Measurements from ENCODE around the gene UNC13A. TPM values are rescaled to one million over a fixed set of nuclear protein-coding genes. Genes with fewer than 3 reads are reported as not detected.

UNC13A gene
- total RNA-seq, 1 experiment from 2014 or later: 41.1 TPM

DNA sequence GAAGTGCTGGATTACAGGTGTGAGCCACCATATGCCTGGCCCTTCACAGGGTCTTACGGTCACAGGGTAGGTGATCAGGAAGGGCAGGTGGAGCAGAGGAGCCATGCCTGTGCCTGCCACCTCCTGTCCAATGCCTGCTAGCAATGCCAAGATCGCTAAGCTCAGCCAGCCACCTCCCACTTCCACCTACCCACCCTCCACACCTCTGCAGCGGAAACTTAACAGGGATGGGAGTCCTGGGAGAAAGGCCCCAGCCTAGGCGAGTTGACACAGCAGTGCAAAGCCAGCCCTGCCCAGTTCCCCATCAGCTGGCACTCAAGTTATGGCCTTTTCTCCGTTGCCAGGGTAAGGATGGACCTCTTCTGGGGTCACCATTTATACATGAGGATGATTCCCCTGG, 47.3 kb upstream of the UNC13A start:
- no peak overlapping the region for H3K4me3 Mint-ChIP-seq
- POLR2A ChIA-PET: interaction anchor here (0.7 kb wide), 1 partner anchor 213 kb away, joined by 4 read pairs; no protein-coding TSS in a partner anchor
- no peak for DNase-seq (ENCODE audit: low spot score)
- peaks cover 36% of the 10 kb centered on the region for H3K36me3 Mint-ChIP-seq
- no peaks in the 10 kb centered on the region for H3K9me3 Mint-ChIP-seq
- CTCF ChIA-PET: interaction anchor here (2.0 kb wide), 2 partner anchors 9 to 31 kb away, joined by 5 to 6 read pairs; no protein-coding TSS in a partner anchor
- no peak overlapping the region for H3K27ac Mint-ChIP-seq
- no peak for TF ChIP-seq SMAD4 (CRISPR knock-in tag; IDR thresholded peaks at IDR 0.05)
- TF ChIP-seq, protein P1, sequence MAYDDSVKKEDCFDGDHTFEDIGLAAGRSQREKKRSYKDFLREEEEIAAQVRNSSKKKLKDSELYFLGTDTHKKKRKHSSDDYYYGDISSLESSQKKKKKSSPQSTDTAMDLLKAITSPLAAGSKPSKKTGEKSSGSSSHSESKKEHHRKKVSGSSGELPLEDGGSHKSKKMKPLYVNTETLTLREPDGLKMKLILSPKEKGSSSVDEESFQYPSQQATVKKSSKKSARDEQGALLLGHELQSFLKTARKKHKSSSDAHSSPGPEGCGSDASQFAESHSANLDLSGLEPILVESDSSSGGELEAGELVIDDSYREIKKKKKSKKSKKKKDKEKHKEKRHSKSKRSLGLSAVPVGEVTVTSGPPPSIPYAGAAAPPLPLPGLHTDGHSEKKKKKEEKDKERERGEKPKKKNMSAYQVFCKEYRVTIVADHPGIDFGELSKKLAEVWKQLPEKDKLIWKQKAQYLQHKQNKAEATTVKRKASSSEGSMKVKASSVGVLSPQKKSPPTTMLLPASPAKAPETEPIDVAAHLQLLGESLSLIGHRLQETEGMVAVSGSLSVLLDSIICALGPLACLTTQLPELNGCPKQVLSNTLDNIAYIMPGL (CRISPR knock-in tag; IDR thresholded peaks at IDR 0.05): no peak
- no peak for TF ChIP-seq PRRX2 (CRISPR knock-in tag; IDR thresholded peaks at IDR 0.05)
- no peak for TF ChIP-seq ZNF232 (CRISPR knock-in tag; IDR thresholded peaks at IDR 0.05)
- TF ChIP-seq, protein P2, sequence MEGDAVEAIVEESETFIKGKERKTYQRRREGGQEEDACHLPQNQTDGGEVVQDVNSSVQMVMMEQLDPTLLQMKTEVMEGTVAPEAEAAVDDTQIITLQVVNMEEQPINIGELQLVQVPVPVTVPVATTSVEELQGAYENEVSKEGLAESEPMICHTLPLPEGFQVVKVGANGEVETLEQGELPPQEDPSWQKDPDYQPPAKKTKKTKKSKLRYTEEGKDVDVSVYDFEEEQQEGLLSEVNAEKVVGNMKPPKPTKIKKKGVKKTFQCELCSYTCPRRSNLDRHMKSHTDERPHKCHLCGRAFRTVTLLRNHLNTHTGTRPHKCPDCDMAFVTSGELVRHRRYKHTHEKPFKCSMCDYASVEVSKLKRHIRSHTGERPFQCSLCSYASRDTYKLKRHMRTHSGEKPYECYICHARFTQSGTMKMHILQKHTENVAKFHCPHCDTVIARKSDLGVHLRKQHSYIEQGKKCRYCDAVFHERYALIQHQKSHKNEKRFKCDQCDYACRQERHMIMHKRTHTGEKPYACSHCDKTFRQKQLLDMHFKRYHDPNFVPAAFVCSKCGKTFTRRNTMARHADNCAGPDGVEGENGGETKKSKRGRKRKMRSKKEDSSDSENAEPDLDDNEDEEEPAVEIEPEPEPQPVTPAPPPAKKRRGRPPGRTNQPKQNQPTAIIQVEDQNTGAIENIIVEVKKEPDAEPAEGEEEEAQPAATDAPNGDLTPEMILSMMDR (IDR thresholded peaks at IDR 0.05): no peak
- TF ChIP-seq, protein P3, sequence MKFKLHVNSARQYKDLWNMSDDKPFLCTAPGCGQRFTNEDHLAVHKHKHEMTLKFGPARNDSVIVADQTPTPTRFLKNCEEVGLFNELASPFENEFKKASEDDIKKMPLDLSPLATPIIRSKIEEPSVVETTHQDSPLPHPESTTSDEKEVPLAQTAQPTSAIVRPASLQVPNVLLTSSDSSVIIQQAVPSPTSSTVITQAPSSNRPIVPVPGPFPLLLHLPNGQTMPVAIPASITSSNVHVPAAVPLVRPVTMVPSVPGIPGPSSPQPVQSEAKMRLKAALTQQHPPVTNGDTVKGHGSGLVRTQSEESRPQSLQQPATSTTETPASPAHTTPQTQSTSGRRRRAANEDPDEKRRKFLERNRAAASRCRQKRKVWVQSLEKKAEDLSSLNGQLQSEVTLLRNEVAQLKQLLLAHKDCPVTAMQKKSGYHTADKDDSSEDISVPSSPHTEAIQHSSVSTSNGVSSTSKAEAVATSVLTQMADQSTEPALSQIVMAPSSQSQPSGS (CRISPR knock-in tag; IDR thresholded peaks at IDR 0.05; ENCODE audit: borderline replicate concordance, low read depth): no peak
- TF ChIP-seq TP53 (CRISPR knock-in tag; IDR thresholded peaks at IDR 0.05): no peak
- TF ChIP-seq, protein P4, sequence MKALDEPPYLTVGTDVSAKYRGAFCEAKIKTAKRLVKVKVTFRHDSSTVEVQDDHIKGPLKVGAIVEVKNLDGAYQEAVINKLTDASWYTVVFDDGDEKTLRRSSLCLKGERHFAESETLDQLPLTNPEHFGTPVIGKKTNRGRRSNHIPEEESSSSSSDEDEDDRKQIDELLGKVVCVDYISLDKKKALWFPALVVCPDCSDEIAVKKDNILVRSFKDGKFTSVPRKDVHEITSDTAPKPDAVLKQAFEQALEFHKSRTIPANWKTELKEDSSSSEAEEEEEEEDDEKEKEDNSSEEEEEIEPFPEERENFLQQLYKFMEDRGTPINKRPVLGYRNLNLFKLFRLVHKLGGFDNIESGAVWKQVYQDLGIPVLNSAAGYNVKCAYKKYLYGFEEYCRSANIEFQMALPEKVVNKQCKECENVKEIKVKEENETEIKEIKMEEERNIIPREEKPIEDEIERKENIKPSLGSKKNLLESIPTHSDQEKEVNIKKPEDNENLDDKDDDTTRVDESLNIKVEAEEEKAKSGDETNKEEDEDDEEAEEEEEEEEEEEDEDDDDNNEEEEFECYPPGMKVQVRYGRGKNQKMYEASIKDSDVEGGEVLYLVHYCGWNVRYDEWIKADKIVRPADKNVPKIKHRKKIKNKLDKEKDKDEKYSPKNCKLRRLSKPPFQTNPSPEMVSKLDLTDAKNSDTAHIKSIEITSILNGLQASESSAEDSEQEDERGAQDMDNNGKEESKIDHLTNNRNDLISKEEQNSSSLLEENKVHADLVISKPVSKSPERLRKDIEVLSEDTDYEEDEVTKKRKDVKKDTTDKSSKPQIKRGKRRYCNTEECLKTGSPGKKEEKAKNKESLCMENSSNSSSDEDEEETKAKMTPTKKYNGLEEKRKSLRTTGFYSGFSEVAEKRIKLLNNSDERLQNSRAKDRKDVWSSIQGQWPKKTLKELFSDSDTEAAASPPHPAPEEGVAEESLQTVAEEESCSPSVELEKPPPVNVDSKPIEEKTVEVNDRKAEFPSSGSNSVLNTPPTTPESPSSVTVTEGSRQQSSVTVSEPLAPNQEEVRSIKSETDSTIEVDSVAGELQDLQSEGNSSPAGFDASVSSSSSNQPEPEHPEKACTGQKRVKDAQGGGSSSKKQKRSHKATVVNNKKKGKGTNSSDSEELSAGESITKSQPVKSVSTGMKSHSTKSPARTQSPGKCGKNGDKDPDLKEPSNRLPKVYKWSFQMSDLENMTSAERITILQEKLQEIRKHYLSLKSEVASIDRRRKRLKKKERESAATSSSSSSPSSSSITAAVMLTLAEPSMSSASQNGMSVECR (CRISPR knock-in tag; IDR thresholded peaks at IDR 0.05; ENCODE audit: borderline replicate concordance): no peak
- no peak for TF ChIP-seq FOXP1 (CRISPR knock-in tag; IDR thresholded peaks at IDR 0.05; ENCODE audit: borderline replicate concordance)
- no peak for TF ChIP-seq GABPB1 (CRISPR knock-in tag; IDR thresholded peaks at IDR 0.05)
- no peaks in the 10 kb centered on the region for H3K27me3 Mint-ChIP-seq (ENCODE audit: low read depth)
- peaks cover 5% of the 10 kb centered on the region; the same call in 1 of the 2 replicates for H3K4me1 Mint-ChIP-seq
- no peak for ATAC-seq

DNA sequence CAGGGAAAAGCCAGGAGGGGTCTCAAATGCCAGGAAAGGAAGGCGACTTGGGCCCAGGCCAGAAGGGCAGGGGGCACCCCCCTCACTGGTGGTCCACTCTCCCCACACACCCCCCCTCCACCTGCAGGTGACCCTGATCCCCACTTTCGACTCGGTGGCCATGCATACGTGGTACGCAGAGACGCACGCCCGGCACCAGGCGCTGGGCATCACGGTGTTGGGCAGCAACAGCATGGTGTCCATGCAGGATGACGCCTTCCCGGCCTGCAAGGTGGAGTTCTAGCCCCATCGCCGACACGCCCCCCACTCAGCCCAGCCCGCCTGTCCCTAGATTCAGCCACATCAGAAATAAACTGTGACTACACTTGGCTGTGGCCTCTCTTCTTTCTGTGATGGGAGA, 46.0 kb upstream of the UNC13A start:
- ChIA-PET CTCF (interaction anchor here (2.0 kb wide), 1 partner anchor 32 kb away, joined by 6 read pairs; no protein-coding TSS in a partner anchor), POLR2A (interaction anchor here (0.6 kb wide), 1 partner anchor 310 kb away, joined by 4 read pairs; no protein-coding TSS in a partner anchor)
- Mint-ChIP-seq H3K4me3 (no peak overlapping the region), H3K27ac (no peak overlapping the region), H3K27me3 (ENCODE audit: low read depth) (no peaks in the 10 kb centered on the region), H3K9me3 (no peaks in the 10 kb centered on the region), H3K36me3 (peaks cover 47% of the 10 kb centered on the region), H3K4me1 (peaks cover 3% of the 10 kb centered on the region; the same call in 1 of the 2 replicates)
- DNase-seq (ENCODE audit: low spot score): no peak
- ATAC-seq: no peak
- TF ChIP-seq, protein P5, sequence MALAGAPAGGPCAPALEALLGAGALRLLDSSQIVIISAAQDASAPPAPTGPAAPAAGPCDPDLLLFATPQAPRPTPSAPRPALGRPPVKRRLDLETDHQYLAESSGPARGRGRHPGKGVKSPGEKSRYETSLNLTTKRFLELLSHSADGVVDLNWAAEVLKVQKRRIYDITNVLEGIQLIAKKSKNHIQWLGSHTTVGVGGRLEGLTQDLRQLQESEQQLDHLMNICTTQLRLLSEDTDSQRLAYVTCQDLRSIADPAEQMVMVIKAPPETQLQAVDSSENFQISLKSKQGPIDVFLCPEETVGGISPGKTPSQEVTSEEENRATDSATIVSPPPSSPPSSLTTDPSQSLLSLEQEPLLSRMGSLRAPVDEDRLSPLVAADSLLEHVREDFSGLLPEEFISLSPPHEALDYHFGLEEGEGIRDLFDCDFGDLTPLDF (CRISPR knock-in tag; IDR thresholded peaks at IDR 0.05): no peak
- TF ChIP-seq GTF2I (CRISPR knock-in tag; conservative IDR thresholded peaks at IDR 0.05) (no peak), CREM (CRISPR knock-in tag; IDR thresholded peaks at IDR 0.05) (no peak), TP53 (CRISPR knock-in tag; IDR thresholded peaks at IDR 0.05) (no peak)
- TF ChIP-seq, protein P6, sequence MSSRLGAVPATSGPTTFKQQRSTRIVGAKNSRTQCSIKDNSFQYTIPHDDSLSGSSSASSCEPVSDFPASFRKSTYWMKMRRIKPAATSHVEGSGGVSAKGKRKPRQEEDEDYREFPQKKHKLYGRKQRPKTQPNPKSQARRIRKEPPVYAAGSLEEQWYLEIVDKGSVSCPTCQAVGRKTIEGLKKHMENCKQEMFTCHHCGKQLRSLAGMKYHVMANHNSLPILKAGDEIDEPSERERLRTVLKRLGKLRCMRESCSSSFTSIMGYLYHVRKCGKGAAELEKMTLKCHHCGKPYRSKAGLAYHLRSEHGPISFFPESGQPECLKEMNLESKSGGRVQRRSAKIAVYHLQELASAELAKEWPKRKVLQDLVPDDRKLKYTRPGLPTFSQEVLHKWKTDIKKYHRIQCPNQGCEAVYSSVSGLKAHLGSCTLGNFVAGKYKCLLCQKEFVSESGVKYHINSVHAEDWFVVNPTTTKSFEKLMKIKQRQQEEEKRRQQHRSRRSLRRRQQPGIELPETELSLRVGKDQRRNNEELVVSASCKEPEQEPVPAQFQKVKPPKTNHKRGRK (CRISPR knock-in tag; IDR thresholded peaks at IDR 0.05; ENCODE audit: borderline replicate concordance): no peak
- TF ChIP-seq, protein P7, sequence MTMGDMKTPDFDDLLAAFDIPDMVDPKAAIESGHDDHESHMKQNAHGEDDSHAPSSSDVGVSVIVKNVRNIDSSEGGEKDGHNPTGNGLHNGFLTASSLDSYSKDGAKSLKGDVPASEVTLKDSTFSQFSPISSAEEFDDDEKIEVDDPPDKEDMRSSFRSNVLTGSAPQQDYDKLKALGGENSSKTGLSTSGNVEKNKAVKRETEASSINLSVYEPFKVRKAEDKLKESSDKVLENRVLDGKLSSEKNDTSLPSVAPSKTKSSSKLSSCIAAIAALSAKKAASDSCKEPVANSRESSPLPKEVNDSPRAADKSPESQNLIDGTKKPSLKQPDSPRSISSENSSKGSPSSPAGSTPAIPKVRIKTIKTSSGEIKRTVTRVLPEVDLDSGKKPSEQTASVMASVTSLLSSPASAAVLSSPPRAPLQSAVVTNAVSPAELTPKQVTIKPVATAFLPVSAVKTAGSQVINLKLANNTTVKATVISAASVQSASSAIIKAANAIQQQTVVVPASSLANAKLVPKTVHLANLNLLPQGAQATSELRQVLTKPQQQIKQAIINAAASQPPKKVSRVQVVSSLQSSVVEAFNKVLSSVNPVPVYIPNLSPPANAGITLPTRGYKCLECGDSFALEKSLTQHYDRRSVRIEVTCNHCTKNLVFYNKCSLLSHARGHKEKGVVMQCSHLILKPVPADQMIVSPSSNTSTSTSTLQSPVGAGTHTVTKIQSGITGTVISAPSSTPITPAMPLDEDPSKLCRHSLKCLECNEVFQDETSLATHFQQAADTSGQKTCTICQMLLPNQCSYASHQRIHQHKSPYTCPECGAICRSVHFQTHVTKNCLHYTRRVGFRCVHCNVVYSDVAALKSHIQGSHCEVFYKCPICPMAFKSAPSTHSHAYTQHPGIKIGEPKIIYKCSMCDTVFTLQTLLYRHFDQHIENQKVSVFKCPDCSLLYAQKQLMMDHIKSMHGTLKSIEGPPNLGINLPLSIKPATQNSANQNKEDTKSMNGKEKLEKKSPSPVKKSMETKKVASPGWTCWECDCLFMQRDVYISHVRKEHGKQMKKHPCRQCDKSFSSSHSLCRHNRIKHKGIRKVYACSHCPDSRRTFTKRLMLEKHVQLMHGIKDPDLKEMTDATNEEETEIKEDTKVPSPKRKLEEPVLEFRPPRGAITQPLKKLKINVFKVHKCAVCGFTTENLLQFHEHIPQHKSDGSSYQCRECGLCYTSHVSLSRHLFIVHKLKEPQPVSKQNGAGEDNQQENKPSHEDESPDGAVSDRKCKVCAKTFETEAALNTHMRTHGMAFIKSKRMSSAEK (CRISPR knock-in tag; IDR thresholded peaks at IDR 0.05; ENCODE audit: borderline replicate concordance): no peak
- TF ChIP-seq, protein P8, sequence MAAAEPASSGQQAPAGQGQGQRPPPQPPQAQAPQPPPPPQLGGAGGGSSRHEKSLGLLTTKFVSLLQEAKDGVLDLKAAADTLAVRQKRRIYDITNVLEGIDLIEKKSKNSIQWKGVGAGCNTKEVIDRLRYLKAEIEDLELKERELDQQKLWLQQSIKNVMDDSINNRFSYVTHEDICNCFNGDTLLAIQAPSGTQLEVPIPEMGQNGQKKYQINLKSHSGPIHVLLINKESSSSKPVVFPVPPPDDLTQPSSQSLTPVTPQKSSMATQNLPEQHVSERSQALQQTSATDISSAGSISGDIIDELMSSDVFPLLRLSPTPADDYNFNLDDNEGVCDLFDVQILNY (CRISPR knock-in tag; IDR thresholded peaks at IDR 0.05): no peak

All from WTC11 (cell line).